Loucy (cell line): ENCODE measurements around the gene AMPD2.

Experiments used
- EZH2phosphoT487 ChIP-seq: fragments of 200-600 bp; IDR thresholded peaks from 2 replicates; pipeline ENCODE4 v1.6.1; 2018; ENCODE audit warnings: antibody characterized with exemption, mild to moderate bottlenecking, moderate library complexity, borderline replicate concordance
- TF ChIP-seq, protein P1 (sequence below): fragments of 200-600 bp; sonication (generic); conservative IDR thresholded peaks from 2 replicates; pipeline ENCODE4 v1.5.1; 2014; ENCODE audit warnings: mild to moderate bottlenecking, antibody characterized with exemption, low read length

GRCh38 chr1:109643385-109644230 lies 24.0 kb downstream of the AMPD2 start:
- TF ChIP-seq, protein P1, sequence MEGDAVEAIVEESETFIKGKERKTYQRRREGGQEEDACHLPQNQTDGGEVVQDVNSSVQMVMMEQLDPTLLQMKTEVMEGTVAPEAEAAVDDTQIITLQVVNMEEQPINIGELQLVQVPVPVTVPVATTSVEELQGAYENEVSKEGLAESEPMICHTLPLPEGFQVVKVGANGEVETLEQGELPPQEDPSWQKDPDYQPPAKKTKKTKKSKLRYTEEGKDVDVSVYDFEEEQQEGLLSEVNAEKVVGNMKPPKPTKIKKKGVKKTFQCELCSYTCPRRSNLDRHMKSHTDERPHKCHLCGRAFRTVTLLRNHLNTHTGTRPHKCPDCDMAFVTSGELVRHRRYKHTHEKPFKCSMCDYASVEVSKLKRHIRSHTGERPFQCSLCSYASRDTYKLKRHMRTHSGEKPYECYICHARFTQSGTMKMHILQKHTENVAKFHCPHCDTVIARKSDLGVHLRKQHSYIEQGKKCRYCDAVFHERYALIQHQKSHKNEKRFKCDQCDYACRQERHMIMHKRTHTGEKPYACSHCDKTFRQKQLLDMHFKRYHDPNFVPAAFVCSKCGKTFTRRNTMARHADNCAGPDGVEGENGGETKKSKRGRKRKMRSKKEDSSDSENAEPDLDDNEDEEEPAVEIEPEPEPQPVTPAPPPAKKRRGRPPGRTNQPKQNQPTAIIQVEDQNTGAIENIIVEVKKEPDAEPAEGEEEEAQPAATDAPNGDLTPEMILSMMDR, result peak; percentile 82
- no peak for TF ChIP-seq EZH2phosphoT487
